Measurements from ENCODE around the gene ZNF771.

DNA sequence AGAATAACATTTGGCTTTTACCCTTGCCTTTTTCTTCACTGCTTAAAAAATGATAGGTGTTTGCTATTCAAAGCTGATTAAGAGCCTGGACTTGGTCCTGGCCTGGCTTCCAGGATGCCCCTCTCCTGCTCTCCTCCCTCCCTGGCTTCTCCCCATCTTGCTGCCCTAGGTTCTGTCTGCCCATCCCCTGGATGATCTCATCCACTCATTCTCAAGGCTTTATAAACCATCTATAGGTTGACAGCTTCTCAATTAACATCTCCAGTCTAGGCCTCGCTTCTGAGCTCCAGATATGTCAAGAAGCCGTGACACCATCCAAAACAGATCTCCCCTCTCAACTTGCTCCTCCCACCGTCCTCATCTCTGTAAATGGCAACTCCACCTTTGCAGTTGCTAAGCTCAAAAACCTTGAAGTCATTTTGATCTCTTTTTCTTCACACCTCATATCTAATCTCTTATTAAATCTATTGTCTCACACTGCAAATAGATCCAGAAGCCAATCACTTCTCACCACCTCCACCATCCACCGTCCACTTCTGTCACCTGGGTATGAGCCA is 8.7 kb downstream of the ZNF771 start:
- TF ChIP-seq USF1 (IDR thresholded peaks at IDR 0.05; ENCODE audit: borderline replicate concordance, low read depth), result no peak
- no peak for TF ChIP-seq CTCF (IDR thresholded peaks at IDR 0.05)
- TF ChIP-seq, protein P1, sequence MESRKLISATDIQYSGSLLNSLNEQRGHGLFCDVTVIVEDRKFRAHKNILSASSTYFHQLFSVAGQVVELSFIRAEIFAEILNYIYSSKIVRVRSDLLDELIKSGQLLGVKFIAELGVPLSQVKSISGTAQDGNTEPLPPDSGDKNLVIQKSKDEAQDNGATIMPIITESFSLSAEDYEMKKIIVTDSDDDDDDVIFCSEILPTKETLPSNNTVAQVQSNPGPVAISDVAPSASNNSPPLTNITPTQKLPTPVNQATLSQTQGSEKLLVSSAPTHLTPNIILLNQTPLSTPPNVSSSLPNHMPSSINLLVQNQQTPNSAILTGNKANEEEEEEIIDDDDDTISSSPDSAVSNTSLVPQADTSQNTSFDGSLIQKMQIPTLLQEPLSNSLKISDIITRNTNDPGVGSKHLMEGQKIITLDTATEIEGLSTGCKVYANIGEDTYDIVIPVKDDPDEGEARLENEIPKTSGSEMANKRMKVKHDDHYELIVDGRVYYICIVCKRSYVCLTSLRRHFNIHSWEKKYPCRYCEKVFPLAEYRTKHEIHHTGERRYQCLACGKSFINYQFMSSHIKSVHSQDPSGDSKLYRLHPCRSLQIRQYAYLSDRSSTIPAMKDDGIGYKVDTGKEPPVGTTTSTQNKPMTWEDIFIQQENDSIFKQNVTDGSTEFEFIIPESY (IDR thresholded peaks at IDR 0.05; ENCODE audit: borderline replicate concordance, low read depth), result no peak
- no peak for TF ChIP-seq EP300 (IDR thresholded peaks at IDR 0.05; ENCODE audit: borderline replicate concordance in 1 of 2, low read depth in 1 of 2, low read length in 1 of 2)
- no peak for TF ChIP-seq MAX (IDR thresholded peaks at IDR 0.05; ENCODE audit: low read depth)
- TF ChIP-seq YY1 (IDR thresholded peaks at IDR 0.05; ENCODE audit: low read depth), result no peak
- TF ChIP-seq TEAD4 (IDR thresholded peaks at IDR 0.05; ENCODE audit: borderline replicate concordance, insufficient read depth), result no peak
- no peak for TF ChIP-seq EZH2phosphoT487 (IDR thresholded peaks at IDR 0.05; ENCODE audit: borderline replicate concordance, low read depth)
